GM23248 (cell line): ENCODE results near the gene OR4X1.

ENCODE experiments used
- EZH2 ChIP-seq: fragments of 200-600 bp; sonication (generic); IDR thresholded peaks from 2 replicates; pipeline ENCODE4 v1.6.1; 2018; ENCODE audit warnings: antibody characterized with exemption, mild to moderate bottlenecking; ENCODE audit not compliant: insufficient read depth, poor library complexity, severe bottlenecking
- EZH2phosphoT487 ChIP-seq: fragments of 200-600 bp; sonication (generic); IDR thresholded peaks from 2 replicates; pipeline ENCODE4 v1.6.1; 2018; ENCODE audit warnings: antibody characterized with exemption, moderate library complexity, mild to moderate bottlenecking, low read depth; ENCODE audit not compliant: insufficient read depth

DNA sequence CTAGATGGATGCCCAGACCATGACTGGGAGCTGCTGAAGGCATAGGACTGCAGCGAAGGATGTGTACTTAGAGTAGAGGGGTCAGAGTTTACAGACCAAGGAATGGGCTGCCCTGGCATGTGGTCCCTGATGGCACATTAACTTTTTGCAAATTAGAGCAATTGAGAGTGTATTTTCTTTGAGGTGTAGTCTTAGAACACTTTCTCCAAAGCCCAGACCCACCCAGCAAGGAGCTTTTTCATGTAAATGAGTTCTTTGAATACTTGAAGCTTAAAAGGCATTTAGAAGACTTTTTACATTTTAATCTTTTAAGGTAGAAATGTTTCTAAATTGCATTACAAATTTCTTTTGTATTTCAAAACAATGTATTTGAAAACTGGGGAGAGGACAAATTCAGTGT, 8.9 kb downstream of the OR4X1 start:
- no peak for TF ChIP-seq EZH2
- TF ChIP-seq EZH2phosphoT487, result no peak
